CD4-positive, alpha-beta T cell treated with Interleukin-17A for 1 hour (primary cell): ENCODE data around the gene ING2.
"Not testable (repeated sequence)": the region's sequence is repeated elsewhere in the genome, so short reads cannot be mapped to it uniquely, and the experiment has no call there.

Source experiments
- DNase-seq: peaks from one replicate; pipeline ENCODE4 v3.0.0-alpha.2; 2020

ING2 gene

GRCh38 chr4:183504930-183505610 is at the start of gene ING2:
Gene ING2 (plus strand): TSS chr4:183505058. CDS start chr4:183505196, 138 bp downstream.
- no peak for DNase-seq

GRCh38 chr4:183455431-183456195 is 49.2 kb upstream of the ING2 start:
- DNase-seq: no peak

- no peak for DNase-seq
Observed at GRCh38 chr4:183458005-183458404, 46.9 kb upstream of the ING2 start.

- DNase-seq: not testable (repeated sequence)
Observed at GRCh38 chr4:183463903-183464619, 40.8 kb upstream of the ING2 start.

- DNase-seq: not testable (repeated sequence)
Observed at GRCh38 chr4:183465879-183466278, 39.0 kb upstream of the ING2 start.

GRCh38 chr4:183467246-183467645 is 37.6 kb upstream of the ING2 start:
- DNase-seq: no peak

GRCh38 chr4:183468210-183469095 is 36.4 kb upstream of the ING2 start:
- DNase-seq: no peak

GRCh38 chr4:183469285-183469684 is 35.6 kb upstream of the ING2 start:
- no peak for DNase-seq

GRCh38 chr4:183469936-183470335 is 34.9 kb upstream of the ING2 start:
- no peak for DNase-seq

- no peak for DNase-seq
Observed at GRCh38 chr4:183470821-183471220, 34.0 kb upstream of the ING2 start.

GRCh38 chr4:183471946-183472708 is 32.7 kb upstream of the ING2 start:
- DNase-seq: peak; percentile 77

- DNase-seq: no peak
Observed at GRCh38 chr4:183478123-183478522, 26.7 kb upstream of the ING2 start.

GRCh38 chr4:183478926-183479325 is 25.9 kb upstream of the ING2 start:
- DNase-seq: no peak

- DNase-seq: not testable (repeated sequence)
Observed at GRCh38 chr4:183482515-183483095, 22.3 kb upstream of the ING2 start.

GRCh38 chr4:183483997-183484396 is 20.9 kb upstream of the ING2 start:
- DNase-seq: no peak

- DNase-seq: no peak
Observed at GRCh38 chr4:183485411-183486160, 19.3 kb upstream of the ING2 start.

- no peak for DNase-seq
Observed at GRCh38 chr4:183492791-183493222, 12.1 kb upstream of the ING2 start.

- DNase-seq: no peak
Observed at GRCh38 chr4:183493246-183493645, 11.6 kb upstream of the ING2 start.

GRCh38 chr4:183495184-183495583 is 9.7 kb upstream of the ING2 start:
- DNase-seq: no peak

GRCh38 chr4:183499389-183499788 is 5.5 kb upstream of the ING2 start:
- DNase-seq: peak; percentile 14

- no peak for DNase-seq
Observed at GRCh38 chr4:183499801-183500200, 5.1 kb upstream of the ING2 start.
